Right lobe of liver (tissue), 4 donors: ENCODE data around the gene ITPR3.

ENCODE experiments used
- CTCF ChIP-seq, 4 donors: fragments of 200-600 bp in 3 of 4; fragments of 450-650 bp in 1 of 4; IDR thresholded peaks; one replicate each; pipeline versions ENCODE4 v1.5.1 to v1.8.0; 2016 to 2022; ENCODE audit warnings: antibody characterized with exemption in 4 of 4, mild to moderate bottlenecking in 2 of 4
- POLR2A ChIP-seq: fragments of 450-650 bp; IDR thresholded peaks from one replicate; pipeline ENCODE4 v1.6.1; 2017; ENCODE audit warnings: antibody characterized with exemption, mild to moderate bottlenecking
- donor health status: DM: no; HTN: no; CAD: no.
- donor health status: DM: no; HTN: no; CAD: no.
- donor health status: DM: no; HTN: yes; CAD: no.

GRCh38 chr6:33716379-33716778 lies 95.3 kb downstream of the ITPR3 start:
- no peak for TF ChIP-seq CTCF (IDR thresholded peaks at IDR 0.05)
- no peak for TF ChIP-seq POLR2A
